ENCODE results near the gene OR2A1.
"Not testable (repeated sequence)": the region's sequence is repeated elsewhere in the genome, so short reads cannot be mapped to it uniquely, and the experiment has no call there.

DNA sequence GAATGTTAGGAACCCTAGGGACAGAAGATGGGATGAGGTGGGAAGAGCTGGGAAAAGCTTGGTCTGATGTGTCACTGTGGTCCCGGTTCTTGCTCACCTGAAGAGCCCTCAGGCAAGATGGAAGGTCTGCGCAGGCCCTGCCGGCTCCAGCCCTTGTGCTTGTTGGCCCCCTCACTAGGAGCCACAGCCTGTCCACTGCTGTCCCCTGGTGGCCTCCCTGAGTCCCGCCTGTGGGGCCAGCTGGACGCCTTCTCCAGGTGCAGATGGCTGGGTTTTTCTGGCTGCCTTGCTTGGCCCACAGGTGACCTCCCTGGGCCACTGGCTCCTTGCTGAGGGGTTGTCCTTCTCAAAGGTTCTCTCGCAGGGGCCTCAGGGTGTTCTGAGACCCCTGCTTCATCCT is 28.5 kb upstream of the OR2A1 start:
- not testable (repeated sequence) for TF ChIP-seq CTCF, POLR2A (IDR thresholded peaks at IDR 0.05)

All from thyroid gland (tissue), 4 donors.